Trophoblast cell (in vitro differentiated cells and primary cell): Measurements from ENCODE around the gene TPRX1. TPM values are rescaled to one million over a fixed set of nuclear protein-coding genes. Genes with fewer than 3 reads are reported as not detected.
"Not testable (repeated sequence)": the region's sequence is repeated elsewhere in the genome, so short reads cannot be mapped to it uniquely, and the experiment has no call there.

Source experiments
- DNase-seq, 2 donors: peaks; one replicate each; pipeline ENCODE4 v3.0.0-alpha.2; 2016
- H2AFZ ChIP-seq: 2 replicates; pipeline ENCODE4 v1.6.1; 2013; ENCODE audit warnings: low read length, moderate library complexity, mild to moderate bottlenecking; ENCODE audit not compliant: insufficient read depth, poor library complexity
- H2AK5ac ChIP-seq: 2 replicates; pipeline ENCODE4 v1.6.1; 2013; ENCODE audit warnings: mild to moderate bottlenecking, low read length
- H2BK120ac ChIP-seq: 2 replicates; pipeline ENCODE4 v1.6.1; 2013; ENCODE audit warnings: low read length, mild to moderate bottlenecking, moderate library complexity; ENCODE audit not compliant: insufficient read depth, poor library complexity
- H2BK12ac ChIP-seq: 2 replicates; pipeline ENCODE4 v1.6.1; 2013; ENCODE audit warnings: mild to moderate bottlenecking, low read length, moderate library complexity
- H2BK5ac ChIP-seq: 2 replicates; pipeline ENCODE4 v1.6.1; 2013; ENCODE audit warnings: low read length, low read depth, moderate library complexity, mild to moderate bottlenecking; ENCODE audit not compliant: poor library complexity
- H3K14ac ChIP-seq: 2 replicates; pipeline ENCODE4 v1.6.1; 2013; ENCODE audit warnings: mild to moderate bottlenecking, low read length
- H3K18ac ChIP-seq: 2 replicates; pipeline ENCODE4 v1.6.1; 2013; ENCODE audit warnings: mild to moderate bottlenecking, low read length
- H3K23ac ChIP-seq: 2 replicates; pipeline ENCODE4 v1.6.1; 2013; ENCODE audit warnings: low read length
- H3K27ac ChIP-seq: 2 replicates; pipeline ENCODE4 v1.5.1; 2013; ENCODE audit warnings: low read depth, mild to moderate bottlenecking, inconsistent platforms, low read length, moderate library complexity
- H3K27me3 ChIP-seq: 2 replicates; pipeline ENCODE4 v1.6.1; 2013; ENCODE audit warnings: inconsistent platforms, mild to moderate bottlenecking, low read length, moderate library complexity; ENCODE audit not compliant: insufficient read depth
- H3K36me3 ChIP-seq, 2 experiments: 1 replicate in 1 of 2; 2 replicates in 1 of 2; pipeline ENCODE4 v1.6.1; 2013; ENCODE audit warnings: low read length in 2 of 2, mild to moderate bottlenecking in 2 of 2, moderate library complexity in 1 of 2; ENCODE audit not compliant: insufficient read depth in 2 of 2, control insufficient read depth in 1 of 2
- H3K4ac ChIP-seq: 2 replicates; pipeline ENCODE4 v1.6.1; 2013; ENCODE audit warnings: low read depth, mild to moderate bottlenecking, low read length, moderate library complexity
- H3K4me1 ChIP-seq, 2 experiments: 1 replicate in 1 of 2; 2 replicates in 1 of 2; pipeline ENCODE4 v1.6.1; 2013; ENCODE audit warnings: low read length in 2 of 2, mild to moderate bottlenecking in 2 of 2, moderate library complexity in 1 of 2; ENCODE audit not compliant: insufficient read depth in 2 of 2, control insufficient read depth in 1 of 2
- H3K4me2 ChIP-seq: 2 replicates; pipeline ENCODE4 v1.6.1; 2013; ENCODE audit warnings: inconsistent platforms, mild to moderate bottlenecking, low read length, moderate library complexity
- H3K4me3 ChIP-seq: 2 replicates; pipeline ENCODE4 v1.5.1; 2013; ENCODE audit warnings: mild to moderate bottlenecking, low read depth, low read length, inconsistent platforms
- H3K79me1 ChIP-seq: one replicate; pipeline ENCODE4 v1.6.1; 2013; ENCODE audit warnings: low read length
- H3K79me2 ChIP-seq: 2 replicates; pipeline ENCODE4 v1.6.1; 2013; ENCODE audit warnings: low read length, mild to moderate bottlenecking; ENCODE audit not compliant: control insufficient read depth, insufficient read depth, poor library complexity
- H3K9ac ChIP-seq: 2 replicates; pipeline ENCODE4 v1.6.1; 2013; ENCODE audit warnings: mild to moderate bottlenecking, low read length
- H3K9me3 ChIP-seq: 2 replicates; pipeline ENCODE4 v1.6.1; 2013; ENCODE audit warnings: low read depth, mild to moderate bottlenecking, control low read depth, inconsistent platforms, low read length; ENCODE audit not compliant: insufficient read depth
- H4K12ac ChIP-seq: 2 replicates; pipeline ENCODE4 v1.6.1; 2013; ENCODE audit warnings: low read depth, mild to moderate bottlenecking, low read length, moderate library complexity
- H4K8ac ChIP-seq: 2 replicates; pipeline ENCODE4 v1.6.1; 2013; ENCODE audit warnings: low read depth, mild to moderate bottlenecking, low read length, moderate library complexity
- H4K91ac ChIP-seq: one replicate; pipeline ENCODE4 v1.6.1; 2013; ENCODE audit warnings: low read depth, mild to moderate bottlenecking, low read length, moderate library complexity
- WGBS: extraction: QIAGEN DNeasy Blood & Tissue Kit; methylation state at CpG from one replicate; pipeline ENCODE4 v1.1.7; 2013; ENCODE audit warnings: missing lambda C conversion rate; ENCODE audit not compliant: insufficient read length, insufficient coverage; ENCODE audit errors: extremely low coverage; 5-methylcytosine and 5-hydroxymethylcytosine counted together
- polyA plus RNA-seq: library from polyadenylated mRNA; stranded (reverse); fragments of 200-250 nt; gene quantifications from 2 replicates; pipeline ENCODE4 v1.2.3, GENCODE V29; 2013

The TPRX1 gene, protein sequence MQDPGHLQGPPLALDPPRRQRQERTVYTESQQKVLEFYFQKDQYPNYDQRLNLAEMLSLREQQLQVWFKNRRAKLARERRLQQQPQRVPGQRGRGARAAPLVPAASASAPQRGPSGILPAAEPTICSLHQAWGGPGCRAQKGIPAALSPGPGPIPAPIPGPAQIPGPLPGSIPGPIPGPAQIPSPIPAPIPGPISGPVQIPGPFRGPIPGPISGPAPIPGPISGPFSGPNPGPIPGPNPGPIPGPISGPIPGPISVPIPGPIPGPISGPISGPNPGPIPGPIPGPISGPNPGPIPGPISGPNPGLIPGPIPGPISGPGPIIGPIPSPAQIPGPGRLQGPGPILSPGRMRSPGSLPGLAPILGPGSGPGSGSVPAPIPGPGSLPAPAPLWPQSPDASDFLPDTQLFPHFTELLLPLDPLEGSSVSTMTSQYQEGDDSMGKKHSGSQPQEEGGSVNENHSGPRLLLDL
- not detected in 2 replicates for polyA plus RNA-seq

- H4K8ac ChIP-seq, H3K18ac ChIP-seq: not testable (repeated sequence)
- no CpG with 5 or more reads among the region's 5 CpGs for WGBS
These were observed at the start of gene TPRX1 for GRCh38 chr19:47804451-47804850. TSS of gene TPRX1 (minus strand) at chr19:47804551. CDS start at chr19:47804539, 12 bp downstream.

DNA sequence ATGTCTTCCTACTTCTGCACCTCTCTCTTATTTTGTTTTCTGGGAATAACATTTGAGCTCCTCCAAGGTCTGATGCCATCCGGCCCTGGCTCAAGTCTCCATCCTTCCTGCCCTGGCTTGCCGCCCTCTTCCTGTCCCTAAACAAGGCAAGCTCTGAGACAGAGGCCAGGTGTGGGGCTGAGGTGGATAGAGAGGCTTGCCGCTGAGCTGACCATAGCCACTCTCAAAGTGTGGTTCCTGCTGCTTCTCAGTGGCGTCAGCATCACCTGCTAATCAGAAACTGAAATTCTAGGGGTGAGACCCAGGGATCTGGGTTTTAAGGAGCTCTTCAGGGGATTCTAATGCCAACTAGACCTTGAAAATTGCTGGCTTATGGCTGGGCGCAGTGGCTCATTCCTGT, 48.7 kb upstream of the TPRX1 start:
- Histone ChIP-seq H3K18ac (no peak overlapping the region), H3K4me3 (no peak overlapping the region), H2AFZ (no peak overlapping the region), H3K4ac (no peak overlapping the region), H3K9ac (no peak overlapping the region), H4K12ac (no peak overlapping the region), H3K23ac (no peak overlapping the region), H3K4me2 (no peak overlapping the region), H3K79me1 (peaks cover 1% of the 10 kb centered on the region), H3K9me3 (no peaks in the 10 kb centered on the region), H2BK12ac (no peak overlapping the region), H2BK120ac (no peak overlapping the region), H3K79me2 (no peaks in the 10 kb centered on the region), H4K8ac (no peak overlapping the region), H3K27me3 (no peaks in the 10 kb centered on the region), H2BK5ac (no peak overlapping the region), H3K4me1 (peaks cover 7% of the 10 kb centered on the region in 2 experiments), H3K14ac (no peak overlapping the region), H3K36me3 (no peaks in the 10 kb centered on the region), H3K27ac (no peak overlapping the region), H4K91ac (no peak overlapping the region), H2AK5ac (no peak overlapping the region)
- no peak for DNase-seq
- WGBS: no CpG with 5 or more reads among the region's 5 CpGs

More at GRCh38 chr19:47804451-47804850, at the start of gene TPRX1:
- not testable (repeated sequence) for H3K9ac ChIP-seq, H2BK120ac ChIP-seq, H3K4me1 ChIP-seq, H4K91ac ChIP-seq, H3K36me3 ChIP-seq, H2AK5ac ChIP-seq, H3K27me3 ChIP-seq, H3K79me2 ChIP-seq, H3K14ac ChIP-seq, H3K79me1 ChIP-seq, H4K12ac ChIP-seq, DNase-seq, H3K4ac ChIP-seq, H3K27ac ChIP-seq, H3K4me2 ChIP-seq, H2BK5ac ChIP-seq, H2AFZ ChIP-seq, H3K9me3 ChIP-seq, H3K23ac ChIP-seq, H2BK12ac ChIP-seq
- peak within 1 kb of the TSS; percentile 12 for H3K4me3 ChIP-seq

- peaks cover 7% of the 10 kb centered on the region in 2 experiments for H3K4me1 ChIP-seq
- no peaks in the 10 kb centered on the region for H3K79me2 ChIP-seq
- H3K79me1 ChIP-seq: peaks cover under 1% of the 10 kb centered on the region
- no peak overlapping the region for H4K12ac ChIP-seq
- no peak overlapping the region for H3K4ac ChIP-seq
- no peak overlapping the region for H3K18ac ChIP-seq
- H2BK12ac ChIP-seq: no peak overlapping the region
- peak overlapping the region; percentile 4 for H2AFZ ChIP-seq
- H2BK120ac ChIP-seq: no peak overlapping the region
- no peak overlapping the region for H3K9ac ChIP-seq
- no peak overlapping the region for H2AK5ac ChIP-seq
- peak overlapping the region; percentile 18 for H3K4me3 ChIP-seq
- H3K27me3 ChIP-seq: no peaks in the 10 kb centered on the region
- no peak overlapping the region for H3K14ac ChIP-seq
- no peak overlapping the region for H3K27ac ChIP-seq
- H2BK5ac ChIP-seq: no peak overlapping the region
- peak in 1 of 2 donors; percentile 22 for DNase-seq
- H3K9me3 ChIP-seq: no peaks in the 10 kb centered on the region
- H3K23ac ChIP-seq: no peak overlapping the region
- WGBS: no CpG with 5 or more reads among the region's 22 CpGs
- peak overlapping the region; percentile 54 for H3K4me2 ChIP-seq
- peak overlapping the region; percentile 62 for H4K8ac ChIP-seq
- H4K91ac ChIP-seq: no peak overlapping the region
- H3K36me3 ChIP-seq: no peaks in the 10 kb centered on the region
These were observed 44.6 kb upstream of the TPRX1 start for GRCh38 chr19:47848823-47849473.

DNA sequence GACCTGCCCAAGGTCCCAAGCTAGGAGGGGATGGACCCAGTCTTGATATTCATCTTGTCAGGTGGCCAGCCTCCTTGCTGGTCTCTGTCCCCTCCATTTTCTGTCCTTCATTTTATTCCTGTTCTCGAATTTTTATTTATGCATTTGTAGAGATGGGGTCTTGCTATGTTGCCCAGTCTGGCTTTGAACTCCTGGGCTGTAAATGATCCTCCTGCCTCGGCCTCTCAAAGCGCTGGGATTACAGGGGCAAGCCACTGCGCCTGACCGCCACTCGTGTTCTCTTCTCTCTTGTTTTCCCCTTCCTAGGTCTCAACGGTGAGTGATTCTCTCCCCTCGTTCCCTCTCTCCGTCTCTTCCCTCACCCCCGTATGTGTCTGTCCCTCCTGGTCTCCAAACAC, 44.1 kb upstream of the TPRX1 start:
- peak overlapping the region; percentile 18 for H3K4me3 ChIP-seq
- no peak overlapping the region for H4K12ac ChIP-seq
- no peak overlapping the region for H3K4ac ChIP-seq
- H4K8ac ChIP-seq: no peak overlapping the region
- H3K27me3 ChIP-seq: no peaks in the 10 kb centered on the region
- H3K27ac ChIP-seq: no peak overlapping the region
- no peak overlapping the region for H3K23ac ChIP-seq
- peak overlapping the region; percentile 54 for H3K4me2 ChIP-seq
- H2BK12ac ChIP-seq: no peak overlapping the region
- no peaks in the 10 kb centered on the region for H3K36me3 ChIP-seq
- no peak overlapping the region for H2AK5ac ChIP-seq
- no peak overlapping the region for H2AFZ ChIP-seq
- H3K14ac ChIP-seq: no peak overlapping the region
- DNase-seq: no peak
- no CpG with 5 or more reads among the region's 10 CpGs for WGBS
- H3K18ac ChIP-seq: no peak overlapping the region
- peaks cover 7% of the 10 kb centered on the region in 2 experiments for H3K4me1 ChIP-seq
- no peak overlapping the region for H3K9ac ChIP-seq
- H2BK120ac ChIP-seq: no peak overlapping the region
- no peaks in the 10 kb centered on the region for H3K79me2 ChIP-seq
- no peaks in the 10 kb centered on the region for H3K9me3 ChIP-seq
- no peak overlapping the region for H2BK5ac ChIP-seq
- H3K79me1 ChIP-seq: no peaks in the 10 kb centered on the region
- no peak overlapping the region for H4K91ac ChIP-seq
